CD4-positive, alpha-beta T cell treated with Interleukin-4 for 1 hour (primary cell): Measurements from ENCODE around the gene HSPB9.
"Not testable (repeated sequence)": the region's sequence is repeated elsewhere in the genome, so short reads cannot be mapped to it uniquely, and the experiment has no call there.

Source experiments
- DNase-seq, 2 donors: peaks; one replicate each; pipeline ENCODE4 v3.0.0-alpha.2; 2020 to 2022

The HSPB9 gene

DNA sequence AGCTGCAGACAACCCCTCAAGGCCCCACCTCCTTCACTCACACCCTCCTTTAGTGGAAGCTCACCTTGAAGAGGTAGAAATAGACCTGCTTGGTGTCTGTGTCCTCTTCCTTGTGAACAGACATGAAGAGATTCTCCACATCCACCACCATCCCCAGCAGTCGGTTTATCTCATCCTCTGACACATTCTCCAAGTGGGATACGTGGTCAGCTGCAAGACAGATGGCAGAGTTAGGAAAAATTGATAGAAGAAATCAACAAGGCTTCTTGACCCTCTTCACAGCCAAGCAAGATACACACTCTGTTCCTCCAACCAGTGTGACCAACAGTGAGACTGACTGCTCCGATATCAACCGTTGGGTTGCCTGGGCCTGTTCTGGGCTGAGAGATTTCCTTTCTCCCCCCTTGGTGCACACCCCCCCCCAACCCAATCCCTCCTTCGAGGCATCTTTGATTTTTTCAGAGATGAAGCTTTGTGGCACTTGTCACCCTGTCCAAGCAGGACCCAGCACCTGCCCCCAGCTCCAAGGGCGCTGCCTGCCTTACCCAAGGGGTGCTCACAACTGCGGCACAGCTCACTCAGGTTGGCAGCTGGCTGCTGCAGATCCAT, 2.3 kb upstream of the HSPB9 start:
- no peak for DNase-seq

DNA sequence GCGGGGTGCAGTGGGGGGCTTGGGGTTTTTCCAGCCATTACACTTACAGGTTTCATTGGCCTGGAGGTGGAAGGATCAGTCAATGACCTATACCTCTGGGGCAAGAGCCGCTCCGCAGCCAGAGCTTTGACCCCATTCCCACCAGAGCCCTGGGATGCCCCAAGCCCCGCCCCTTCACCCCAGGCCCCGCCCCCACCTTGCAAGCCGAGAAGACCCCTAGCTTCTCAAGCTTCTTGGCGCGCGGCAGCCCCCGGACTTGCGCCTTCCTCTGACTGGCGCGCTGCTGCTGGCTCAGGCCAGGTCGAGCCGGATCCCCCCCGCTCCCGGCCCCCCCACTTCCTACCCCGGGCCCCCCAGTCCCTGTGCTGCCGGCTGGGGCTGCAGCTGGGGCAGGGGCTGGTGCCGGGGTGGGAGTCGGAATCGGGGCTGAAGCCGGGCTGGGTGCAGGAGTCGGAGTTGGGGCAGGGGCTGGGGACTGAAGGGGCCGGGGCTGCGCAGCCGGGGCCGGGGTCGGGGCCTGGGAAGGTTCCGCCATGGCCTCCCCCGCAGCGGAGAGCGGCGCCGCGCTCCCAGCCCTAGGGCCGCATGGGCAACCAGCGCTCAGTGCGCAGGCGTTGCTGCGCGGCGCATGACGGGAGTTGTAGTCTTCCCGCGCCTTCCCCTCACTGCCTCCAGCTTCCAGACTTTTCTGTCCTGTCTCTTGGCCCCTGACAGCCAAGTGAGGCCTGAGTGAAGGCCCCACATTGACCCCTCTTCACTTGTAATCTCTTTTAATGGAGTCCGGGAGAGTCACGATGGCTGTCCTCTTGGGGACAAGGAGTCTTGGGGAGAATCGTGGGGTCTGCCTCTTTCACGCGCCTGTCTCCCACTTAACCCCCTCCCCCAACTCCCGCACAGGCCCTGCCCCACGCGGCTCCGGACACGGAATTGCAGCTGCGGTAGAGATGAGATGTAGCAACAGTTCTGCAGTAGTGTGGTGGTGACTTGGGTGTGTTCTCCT, 1.5 kb upstream of the HSPB9 start, which contains the start of gene KAT2A:
TSS of gene KAT2A (minus strand) at position 598 of the 1,000 bp plus-strand sequence. CDS start at position 535, 63 bp downstream.
- peak; percentile 74 to 77 for DNase-seq

DNA sequence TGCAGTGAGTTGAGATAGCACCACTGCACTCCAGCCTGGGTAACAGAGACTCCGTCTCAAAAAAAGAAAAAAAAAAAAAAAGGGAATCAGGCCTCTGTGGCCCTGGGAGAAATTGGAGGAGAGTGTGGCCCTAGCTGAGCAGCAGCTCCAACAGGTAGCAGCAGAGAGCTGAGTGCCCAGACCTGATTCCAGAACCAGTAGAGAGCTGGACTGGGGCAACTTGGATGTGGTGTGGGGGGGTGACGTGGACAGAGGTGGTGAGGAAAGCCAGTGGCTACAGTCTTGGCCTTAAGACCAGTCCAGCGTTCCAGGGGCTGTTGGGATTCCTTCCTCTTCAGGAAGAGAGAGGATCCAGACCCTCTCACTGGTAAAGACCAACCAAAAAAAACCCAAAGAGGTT, 1.7 kb downstream of the HSPB9 start:
- no peak for DNase-seq

DNA sequence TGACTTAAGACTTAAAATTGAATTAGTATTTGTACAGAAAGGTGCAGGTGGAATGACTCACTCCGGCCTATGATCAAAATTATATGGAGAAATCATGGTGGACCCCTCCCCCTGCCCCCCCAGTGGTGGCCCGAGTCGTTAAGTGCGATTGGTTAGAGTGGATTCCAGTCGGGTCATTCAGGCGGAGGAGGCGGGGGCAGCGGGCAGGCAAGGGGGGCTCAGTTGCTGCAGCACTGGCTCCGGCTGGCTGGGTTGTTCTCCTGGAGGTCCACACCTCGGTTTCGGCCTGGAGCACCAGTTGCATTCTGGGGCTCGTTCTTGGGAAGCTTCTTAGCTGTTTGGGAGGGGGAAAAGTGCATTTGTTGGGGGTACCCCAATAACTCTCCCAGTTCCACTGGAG, 3.0 kb downstream of the HSPB9 start:
- DNase-seq = no peak

DNA sequence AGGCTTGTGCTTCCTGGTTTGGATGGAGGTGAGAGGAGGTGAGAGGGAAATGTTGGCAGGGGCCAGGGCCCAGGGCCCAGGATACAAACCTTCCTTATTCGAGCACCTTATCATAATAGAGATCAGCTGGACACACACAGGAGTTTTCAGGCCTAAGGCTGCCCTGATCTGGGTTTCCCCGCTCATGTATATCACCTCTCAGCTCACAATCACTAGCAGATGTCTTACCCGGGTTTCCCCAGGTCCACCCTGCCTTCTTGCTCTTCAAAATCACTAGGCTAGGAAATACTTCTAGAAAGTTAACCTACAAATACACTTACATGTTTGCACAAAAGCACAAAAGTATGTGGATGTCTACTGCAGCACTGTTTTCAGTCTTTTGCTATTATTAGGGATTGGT, 4.2 kb downstream of the HSPB9 start:
- no peak for DNase-seq

DNA sequence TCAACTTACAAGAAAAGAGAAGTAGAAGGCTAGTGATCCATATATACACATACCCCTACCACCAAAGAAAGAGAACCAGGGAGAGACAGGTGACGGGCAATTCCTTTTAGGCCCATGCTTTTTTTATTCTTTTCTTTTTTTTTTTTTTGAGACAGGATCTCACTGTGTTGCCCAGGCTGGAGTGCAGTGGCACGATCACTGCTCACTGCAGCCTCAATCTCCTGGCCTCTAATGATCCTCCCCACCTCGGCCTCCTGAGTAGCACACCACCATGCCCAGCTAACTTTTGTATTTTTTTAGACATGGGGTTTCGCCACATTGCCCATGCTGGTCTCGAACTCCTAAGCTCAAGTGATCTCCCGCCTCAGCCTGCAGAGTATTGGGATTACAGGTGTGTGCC, 4.8 kb downstream of the HSPB9 start:
- no peak for DNase-seq

DNA sequence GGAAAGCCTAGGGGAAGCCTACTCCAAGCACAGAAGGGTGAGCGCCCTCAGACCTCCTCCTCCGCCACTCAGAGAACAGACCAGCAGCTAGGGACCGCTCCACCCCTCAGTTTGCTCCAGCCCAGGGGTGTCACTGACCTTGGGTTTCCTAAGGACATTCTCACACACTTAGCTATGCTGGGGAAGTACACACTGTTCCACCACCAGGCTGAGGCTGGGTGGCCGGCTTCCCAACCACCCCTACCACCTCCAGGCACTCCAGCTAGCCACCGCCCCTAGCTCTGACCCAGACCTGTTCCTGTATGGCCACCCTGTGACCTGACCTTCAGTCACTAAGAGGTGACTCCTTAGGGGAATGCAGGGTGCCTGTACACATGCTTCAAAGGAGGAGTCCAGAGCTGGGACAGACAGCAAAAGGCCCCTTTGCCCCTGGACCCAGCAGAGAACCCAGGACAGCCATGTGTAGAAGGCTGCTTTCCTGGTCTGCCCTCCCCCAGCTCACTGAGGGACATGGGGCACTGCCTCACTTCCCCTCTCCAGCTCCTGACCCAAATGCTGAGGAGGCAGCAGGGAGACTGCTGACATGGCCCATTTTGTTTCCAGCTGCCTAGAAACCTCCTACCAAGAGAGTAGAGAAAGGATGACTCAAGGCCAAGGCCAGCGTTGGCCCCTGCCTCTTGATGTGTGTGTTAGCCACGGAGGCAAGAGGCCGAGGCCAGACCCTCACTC, 6.7 kb downstream of the HSPB9 start:
- DNase-seq = no peak

DNA sequence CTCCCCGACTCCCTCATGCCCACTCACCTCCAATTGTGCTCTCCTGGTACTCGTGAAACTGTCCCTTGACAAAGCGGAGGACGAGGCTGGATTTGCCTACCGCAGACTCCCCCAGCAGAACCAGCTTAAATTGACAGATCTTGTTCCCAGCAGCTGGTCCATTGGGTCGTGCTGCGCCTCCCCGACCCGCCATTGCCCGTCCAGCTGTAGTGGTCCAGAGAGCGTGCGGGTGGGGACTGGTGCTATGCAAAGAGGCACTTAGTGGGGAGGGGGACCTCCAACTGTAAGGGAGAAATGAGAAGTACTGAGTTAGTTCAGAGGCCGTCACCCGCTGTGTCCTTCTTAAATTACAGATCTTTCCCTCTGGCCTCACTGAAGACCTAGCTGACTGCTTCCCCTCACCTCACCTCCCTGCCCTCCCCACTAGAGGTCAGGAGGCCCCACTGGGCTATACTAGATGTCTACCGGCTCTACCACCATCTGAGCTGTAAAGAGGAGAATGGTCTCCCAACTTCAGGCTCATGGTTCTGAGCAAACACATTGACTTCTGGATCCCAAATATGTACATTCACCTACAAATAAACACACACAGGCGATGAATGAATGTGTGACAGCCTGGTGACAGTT, 7.8 kb downstream of the HSPB9 start:
- DNase-seq = no peak

DNA sequence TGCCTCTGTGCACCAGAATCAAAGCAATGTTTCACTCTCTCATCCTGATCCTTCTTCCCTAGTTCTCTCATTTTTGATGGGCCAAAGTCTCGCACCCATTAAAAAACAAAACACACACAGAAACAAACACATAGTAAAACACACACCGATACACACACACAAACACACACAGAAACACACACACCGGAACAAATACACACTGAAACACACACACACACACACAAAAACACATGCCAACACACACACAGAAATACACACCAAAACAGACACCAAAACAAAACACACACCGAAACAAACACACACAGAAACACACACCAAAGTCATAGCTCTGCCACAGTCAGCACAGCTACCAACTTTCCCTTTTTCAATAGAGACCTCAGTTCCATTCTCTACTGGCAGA, 8.6 kb downstream of the HSPB9 start:
- no peak for DNase-seq

DNA sequence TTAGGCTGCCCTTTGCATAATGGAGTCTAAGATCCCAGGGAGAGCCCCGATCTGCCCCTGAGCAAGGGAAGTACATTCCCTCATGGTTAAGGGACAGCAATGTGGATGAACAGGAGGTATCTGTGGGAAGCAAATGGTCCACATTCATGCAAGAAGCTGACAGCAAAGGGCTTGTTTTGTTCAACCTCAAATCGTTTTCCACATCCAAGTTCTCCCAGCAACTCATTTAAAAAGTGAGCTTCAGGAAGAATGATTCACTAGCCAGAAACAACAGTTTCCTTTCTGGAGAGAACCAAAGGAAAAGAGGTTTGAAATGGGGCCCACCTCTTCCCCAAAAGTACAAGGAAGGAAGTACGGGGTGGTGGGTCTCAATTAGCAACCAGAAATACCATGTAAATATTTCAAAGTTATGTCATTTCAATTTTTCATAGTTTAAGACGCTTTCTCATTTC, 9.4 kb downstream of the HSPB9 start:
- no peak for DNase-seq

DNA sequence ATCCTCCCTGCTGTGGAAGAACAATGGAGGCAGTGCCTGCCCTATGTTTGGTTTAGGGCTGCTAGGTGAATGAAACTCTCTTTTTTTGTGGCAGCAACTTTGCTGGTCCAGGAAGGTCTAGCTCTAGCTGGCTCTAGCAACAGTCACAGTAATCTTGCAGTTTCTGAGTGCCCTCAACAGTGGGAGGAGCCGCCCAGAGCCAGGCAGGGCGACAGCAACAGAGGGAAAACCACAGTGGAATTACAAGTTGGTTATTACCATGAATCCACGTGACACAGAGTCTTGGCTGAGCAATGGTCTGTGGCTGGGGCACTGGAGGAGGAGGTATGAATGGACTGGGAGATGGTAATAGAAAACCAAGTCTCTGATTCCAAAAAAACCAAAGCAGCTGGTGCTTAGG, 10.3 kb downstream of the HSPB9 start:
- peak in 1 of 2 donors; percentile 35 for DNase-seq

DNA sequence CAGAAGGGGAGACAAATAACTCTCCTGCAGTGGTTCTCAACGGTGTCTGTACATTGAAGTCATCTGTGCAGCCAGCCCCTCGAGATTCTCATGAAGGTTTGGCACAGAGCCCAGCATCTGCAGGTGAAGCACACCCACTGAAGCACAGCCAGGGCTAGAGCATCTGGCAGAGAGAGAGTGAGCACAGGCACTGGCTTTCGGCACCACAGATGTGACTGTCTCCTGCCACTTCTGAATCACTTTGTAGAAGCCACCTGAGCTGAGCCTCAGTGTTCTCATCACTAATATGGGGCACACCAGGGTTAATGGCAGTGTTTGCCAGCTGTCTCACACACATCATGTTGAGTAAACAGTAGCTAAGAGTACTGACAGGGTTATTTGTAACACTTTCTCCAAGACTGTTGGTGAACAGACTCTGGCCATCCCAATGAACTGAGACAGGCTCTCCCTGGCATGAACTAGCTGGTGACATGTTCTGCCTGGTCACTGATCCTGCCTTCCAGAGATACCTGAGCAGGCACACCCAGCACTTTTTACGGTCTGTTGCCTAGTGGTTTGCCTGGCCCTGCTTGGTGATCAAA, 10.9 kb downstream of the HSPB9 start:
- peak; percentile 16 to 70 for DNase-seq

DNA sequence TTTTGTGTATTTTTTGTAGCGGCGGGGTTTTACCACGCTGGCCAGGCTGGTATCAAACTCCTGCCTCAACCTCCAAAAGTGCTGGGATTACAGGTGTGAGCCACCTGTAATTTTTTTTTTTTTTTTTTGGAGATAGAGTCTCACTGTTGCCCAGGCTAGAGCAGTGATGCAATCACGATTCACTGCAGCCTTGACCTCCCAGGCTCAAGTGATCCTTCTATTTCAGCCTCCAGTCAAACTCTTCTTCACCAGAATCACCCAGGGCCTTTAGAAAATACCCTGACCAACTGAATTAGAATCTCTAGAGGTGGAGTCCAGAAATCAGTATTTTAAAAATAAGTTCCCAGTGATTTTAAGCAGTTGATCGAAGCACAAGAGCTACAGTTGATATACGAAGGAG, 12.5 kb downstream of the HSPB9 start:
- no peak for DNase-seq

DNA sequence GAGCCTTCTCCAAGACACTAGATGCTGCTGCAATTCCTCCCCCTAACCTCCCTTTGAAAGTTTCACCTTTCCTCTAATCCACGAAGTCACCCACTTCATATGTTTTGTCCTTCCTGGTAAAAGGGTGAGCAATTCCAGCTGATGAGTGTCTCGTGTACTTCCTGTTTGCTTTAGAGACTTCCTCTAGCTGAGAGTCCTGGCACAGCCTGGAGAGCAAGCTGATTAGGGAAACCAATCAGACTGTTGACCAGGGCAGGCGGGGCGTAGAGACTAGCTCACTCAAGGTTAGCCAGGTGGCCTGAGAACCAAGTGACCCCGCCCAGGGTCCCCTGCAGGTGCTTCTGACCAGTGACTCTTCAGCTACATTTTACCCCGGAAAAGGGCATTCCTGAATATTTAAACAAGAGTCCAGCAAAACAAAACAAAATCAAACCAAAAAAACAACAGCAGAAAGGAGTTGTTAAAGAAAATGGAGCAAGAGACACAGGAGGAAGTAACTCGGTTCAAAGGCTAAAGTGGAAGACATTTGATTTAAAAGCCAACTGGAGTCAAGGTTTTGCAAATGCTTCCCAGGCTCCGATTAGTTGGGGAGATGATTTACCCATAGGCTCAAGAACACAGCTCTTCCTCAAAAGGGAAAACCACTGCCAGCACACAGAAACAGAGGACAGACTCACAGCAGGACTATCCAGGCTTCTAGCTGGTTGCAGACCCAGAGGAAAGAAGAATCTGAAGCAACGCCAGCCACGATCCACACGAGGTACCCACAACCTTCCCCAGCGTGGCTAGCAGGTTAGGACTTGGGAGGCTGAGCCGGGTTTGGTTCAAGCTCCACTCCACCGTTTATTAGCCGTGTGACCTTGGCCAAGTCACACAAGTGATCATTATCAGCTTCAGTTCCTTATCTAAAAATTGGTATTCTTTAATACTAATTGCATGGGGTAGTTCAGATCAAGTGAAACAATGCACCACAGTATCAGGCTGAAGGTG, 13.4 kb downstream of the HSPB9 start:
- DNase-seq = peak in 1 of 2 donors; percentile 44

DNA sequence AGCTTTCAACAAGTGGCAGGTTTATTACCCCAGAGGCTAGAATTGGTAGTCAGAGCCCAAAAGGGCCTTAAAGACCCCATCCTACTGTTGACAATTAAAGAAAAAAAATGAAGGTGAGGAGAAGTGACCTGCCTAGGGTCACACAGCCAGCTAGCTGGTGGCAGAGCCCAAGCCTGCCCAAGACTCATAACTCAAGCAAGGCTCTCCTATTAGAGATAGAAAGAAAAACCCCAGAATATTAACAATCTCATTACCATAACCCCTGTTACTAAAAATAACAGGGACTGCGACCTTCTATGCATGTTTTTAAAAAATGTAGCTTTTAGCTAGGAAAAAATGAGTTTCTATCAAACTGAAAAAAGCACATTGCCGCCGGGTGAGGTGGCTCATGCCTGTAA, 14.0 kb downstream of the HSPB9 start:
- DNase-seq = no peak

DNA sequence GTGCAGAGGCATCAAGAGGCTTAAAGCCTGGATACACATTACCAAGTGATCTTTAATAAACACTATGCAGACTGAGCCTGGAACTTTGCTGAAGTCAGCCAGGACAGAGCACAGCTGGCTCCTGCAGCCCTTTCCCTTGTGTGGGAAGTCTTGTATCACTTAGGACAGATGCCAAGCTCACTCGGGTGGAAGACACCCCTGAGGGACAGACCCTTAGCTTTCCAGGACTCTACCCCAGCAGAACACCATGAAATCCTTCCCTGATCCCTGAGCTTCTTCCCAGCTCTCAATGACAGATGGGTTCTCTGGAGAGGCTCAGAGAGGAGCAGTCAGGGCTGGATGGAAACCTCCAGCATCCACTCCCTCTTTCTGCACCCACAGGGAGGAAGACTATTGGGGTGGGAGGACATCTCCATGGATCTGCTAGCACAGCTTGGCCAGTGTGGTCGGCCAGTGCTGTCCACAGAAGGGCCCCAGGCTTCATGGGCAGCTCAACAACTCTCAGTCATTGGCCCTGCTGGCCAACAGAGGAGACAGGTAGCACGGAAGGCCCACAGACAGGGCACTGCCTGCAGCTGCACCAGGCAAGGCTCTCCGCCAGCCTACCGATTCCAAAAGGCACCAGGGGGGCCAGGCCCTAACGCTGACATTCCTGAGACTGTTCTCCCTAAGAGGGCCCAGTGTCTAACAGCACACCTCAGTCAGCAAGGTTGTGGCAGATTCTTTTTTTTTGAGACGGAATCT, 16.3 kb downstream of the HSPB9 start:
- no peak for DNase-seq

DNA sequence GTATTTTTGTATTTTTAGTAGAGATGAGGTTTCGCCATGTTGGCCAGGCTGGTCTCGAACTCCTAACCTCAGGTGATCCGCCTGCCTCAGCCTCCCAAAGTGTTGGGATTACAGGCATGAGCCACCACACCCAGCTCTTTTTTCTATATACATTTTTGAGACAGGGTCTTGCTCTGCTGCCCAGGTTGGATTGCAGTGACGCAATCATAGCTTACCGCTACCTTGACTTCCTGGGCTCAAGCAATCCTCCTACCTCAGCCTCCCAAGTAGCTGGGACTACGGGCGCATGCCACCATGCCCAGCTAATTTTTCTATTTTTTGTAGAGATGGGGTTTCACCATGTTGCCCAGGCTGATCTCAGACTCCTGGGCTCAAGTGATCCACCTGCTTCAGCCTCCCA, 18.1 kb downstream of the HSPB9 start:
- not testable (repeated sequence) for DNase-seq

DNA sequence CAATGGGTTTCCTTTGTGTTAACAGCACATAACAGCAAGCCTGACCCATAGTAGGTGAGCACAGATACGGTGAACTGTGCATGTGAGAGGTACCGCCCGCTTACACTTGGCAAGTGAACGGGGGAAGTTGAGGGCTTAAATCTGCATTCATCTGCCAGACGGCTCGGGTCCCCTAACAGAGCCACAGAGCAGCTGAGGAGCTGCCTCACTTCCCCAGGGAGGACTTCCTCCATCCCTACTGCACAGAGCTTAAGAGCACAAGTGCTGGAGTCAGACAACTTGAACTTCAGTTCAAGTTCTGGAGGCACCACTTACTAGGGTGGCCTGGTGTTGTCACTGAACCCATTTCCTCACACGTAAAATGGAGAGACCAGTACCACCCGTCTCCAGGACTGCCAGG, 18.8 kb downstream of the HSPB9 start:
- DNase-seq = no peak

DNA sequence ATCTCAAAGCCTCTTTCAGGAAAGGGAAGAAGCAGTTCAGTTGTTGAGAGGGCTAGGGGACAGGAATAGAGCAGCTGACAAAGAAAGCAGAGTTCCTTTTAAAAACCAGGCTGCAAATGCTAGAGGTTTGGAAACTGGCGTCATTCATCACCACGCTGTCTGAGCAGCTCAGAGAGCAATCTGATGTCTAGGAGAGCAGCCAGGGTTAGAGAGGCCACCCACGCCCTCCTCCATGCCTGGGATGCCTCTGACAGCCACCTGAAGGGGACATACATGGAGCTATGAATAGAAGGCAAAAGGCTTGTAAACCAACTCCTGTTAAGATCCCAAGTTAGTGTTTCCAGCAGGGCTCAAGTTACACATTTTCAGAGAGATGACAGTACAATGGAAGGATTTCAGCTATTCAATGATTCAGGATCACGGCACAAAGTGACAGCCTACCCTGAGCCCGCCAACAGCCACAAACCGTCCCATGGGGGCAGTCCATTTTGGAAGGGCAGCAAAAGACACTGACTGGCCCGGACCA, 19.8 kb downstream of the HSPB9 start:
- DNase-seq = no peak

DNA sequence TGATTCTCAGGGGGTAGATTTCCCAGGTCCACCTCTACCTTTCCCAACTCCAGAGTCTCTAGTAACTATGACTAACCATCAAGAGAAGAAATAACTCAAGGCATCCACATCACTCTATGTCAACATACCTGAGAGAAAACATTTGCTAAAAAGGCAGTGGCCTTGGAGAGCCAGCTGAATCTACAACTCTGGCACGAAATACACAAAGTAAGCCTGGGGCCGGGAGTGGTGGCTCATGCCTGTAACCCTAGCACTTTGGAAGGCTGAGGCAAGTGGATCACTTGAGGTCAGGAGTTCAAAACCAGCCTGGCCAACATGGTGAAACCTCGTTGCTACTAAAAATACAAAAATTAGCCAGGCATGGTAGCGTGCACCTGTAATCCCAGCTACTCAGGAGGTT, 20.5 kb downstream of the HSPB9 start:
- not testable (repeated sequence) for DNase-seq
